Cardiac muscle cell (in vitro differentiated cells and primary cell): ENCODE measurements around the gene STYK1. TPM values are rescaled to one million over a fixed set of nuclear protein-coding genes. Genes with fewer than 3 reads are reported as not detected.

Experiments
- DNase-seq, 2 donors: peaks; one replicate each; pipeline versions ENCODE4 v3.0.0 to v3.0.0-alpha.2; 2010 to 2017; ENCODE audit warnings: low read depth in 1 of 2, low spot score in 1 of 2
- H3K27ac ChIP-seq: fragments of 200-600 bp; sonication (generic); 2 replicates; pipeline ENCODE4 v1.5.1; 2016
- H3K27me3 ChIP-seq: fragments of 200-600 bp; sonication (generic); 2 replicates; pipeline ENCODE4 v1.6.0; 2016; ENCODE audit warnings: control low read depth
- H3K36me3 ChIP-seq: fragments of 200-600 bp; sonication (generic); 2 replicates; pipeline ENCODE4 v1.5.1; 2016; ENCODE audit warnings: control low read depth
- H3K4me1 ChIP-seq: fragments of 200-600 bp; sonication (generic); 2 replicates; pipeline ENCODE4 v1.8.1; 2017; ENCODE audit warnings: low read depth, mild to moderate bottlenecking, mixed run types
- H3K4me3 ChIP-seq: fragments of 200-600 bp; sonication (generic); 2 replicates; pipeline ENCODE4 v1.5.1; 2016; ENCODE audit warnings: mild to moderate bottlenecking
- H3K9me3 ChIP-seq: fragments of 200-600 bp; sonication (generic); 2 replicates; pipeline ENCODE4 v1.5.1; 2017; ENCODE audit warnings: low read depth, mild to moderate bottlenecking, control low read depth
- CTCF ChIP-seq: IDR thresholded peaks from 2 replicates; pipeline ENCODE4 v1.5.1; 2012; ENCODE audit warnings: low read depth, mild to moderate bottlenecking, low read length
- polyA plus RNA-seq: library from polyadenylated mRNA; unstranded; fragments of >200 nt; fragmentation: Nextera tagmentation; extraction: Ambion mirVana; gene quantifications from 2 replicates; pipeline ENCODE4 v1.2.1, GENCODE V29; 2016
- total RNA-seq: library from RNA; depleted of rRNA; stranded (reverse); fragments of >200 nt; gene quantifications from 2 replicates; pipeline ENCODE4 v1.2.3, GENCODE V29; 2016

Gene STYK1
- total and polyA plus RNA-seq, 2 experiments from 2014 or later = 0.21 to 0.65 TPM

GRCh38 chr12:10701843-10702242 is 28.0 kb upstream of the STYK1 start:
- peaks cover 75% of the 10 kb centered on the region for H3K36me3 ChIP-seq
- no peak overlapping the region for H3K27ac ChIP-seq
- TF ChIP-seq CTCF = no peak
- DNase-seq = no peak
- no peaks in the 10 kb centered on the region for H3K9me3 ChIP-seq
- no peaks in the 10 kb centered on the region for H3K27me3 ChIP-seq
- no peak overlapping the region for H3K4me3 ChIP-seq
- H3K4me1 ChIP-seq = no peaks in the 10 kb centered on the region

GRCh38 chr12:10701131-10701681 is 27.4 kb upstream of the STYK1 start:
- Histone ChIP-seq H3K9me3 (no peaks in the 10 kb centered on the region), H3K27me3 (no peaks in the 10 kb centered on the region), H3K4me1 (no peaks in the 10 kb centered on the region), H3K36me3 (peaks cover 73% of the 10 kb centered on the region), H3K27ac (no peak overlapping the region), H3K4me3 (no peak overlapping the region)
- TF ChIP-seq CTCF = no peak
- DNase-seq = no peak

- no peak overlapping the region for H3K27ac ChIP-seq
- no peaks in the 10 kb centered on the region for H3K4me1 ChIP-seq
- H3K27me3 ChIP-seq = no peaks in the 10 kb centered on the region
- no peak for TF ChIP-seq CTCF
- no peaks in the 10 kb centered on the region for H3K9me3 ChIP-seq
- H3K36me3 ChIP-seq = peaks cover 68% of the 10 kb centered on the region
- no peak overlapping the region for H3K4me3 ChIP-seq
- DNase-seq = no peak
Measured at GRCh38 chr12:10700581-10700980, 26.7 kb upstream of the STYK1 start.

- TF ChIP-seq CTCF = no peak
- DNase-seq = no peak
- Histone ChIP-seq H3K27ac (no peak overlapping the region), H3K9me3 (no peaks in the 10 kb centered on the region), H3K36me3 (peaks cover 53% of the 10 kb centered on the region), H3K4me1 (no peaks in the 10 kb centered on the region), H3K27me3 (no peaks in the 10 kb centered on the region), H3K4me3 (no peak overlapping the region)
Measured at GRCh38 chr12:10697862-10698261, 24.0 kb upstream of the STYK1 start.

- Histone ChIP-seq H3K36me3 (peaks cover 48% of the 10 kb centered on the region), H3K4me3 (no peak overlapping the region), H3K4me1 (no peaks in the 10 kb centered on the region), H3K9me3 (no peaks in the 10 kb centered on the region), H3K27me3 (no peaks in the 10 kb centered on the region), H3K27ac (no peak overlapping the region)
- DNase-seq = no peak
- TF ChIP-seq CTCF = no peak
Measured at GRCh38 chr12:10697156-10697555, 23.3 kb upstream of the STYK1 start.

- no peak for DNase-seq
- Histone ChIP-seq H3K36me3 (no peaks in the 10 kb centered on the region), H3K27me3 (no peaks in the 10 kb centered on the region), H3K4me1 (no peaks in the 10 kb centered on the region), H3K9me3 (no peaks in the 10 kb centered on the region), H3K27ac (no peak overlapping the region), H3K4me3 (no peak overlapping the region)
- no peak for TF ChIP-seq CTCF
Measured at GRCh38 chr12:10690906-10691305, 17.1 kb upstream of the STYK1 start.
